Mammary epithelial cell (primary cell): ENCODE data around the gene AGAP1.

Experiments
- CTCF ChIP-seq, 2 donors: IDR thresholded peaks in 1 of 2; conservative IDR thresholded peaks in 1 of 2; 2 replicates each; pipeline ENCODE4 v1.5.1; 2011 to 2012; ENCODE audit warnings: inconsistent platforms in 2 of 2, low read length in 2 of 2, mild to moderate bottlenecking in 2 of 2, control low read depth in 1 of 2, low read depth in 1 of 2; ENCODE audit not compliant: insufficient read depth in 1 of 2; ENCODE audit errors: extremely low read depth in 1 of 2
- EZH2 ChIP-seq: IDR thresholded peaks from 2 replicates; pipeline ENCODE4 v1.6.1; 2012; ENCODE audit warnings: low read length, inconsistent platforms, borderline replicate concordance

DNA sequence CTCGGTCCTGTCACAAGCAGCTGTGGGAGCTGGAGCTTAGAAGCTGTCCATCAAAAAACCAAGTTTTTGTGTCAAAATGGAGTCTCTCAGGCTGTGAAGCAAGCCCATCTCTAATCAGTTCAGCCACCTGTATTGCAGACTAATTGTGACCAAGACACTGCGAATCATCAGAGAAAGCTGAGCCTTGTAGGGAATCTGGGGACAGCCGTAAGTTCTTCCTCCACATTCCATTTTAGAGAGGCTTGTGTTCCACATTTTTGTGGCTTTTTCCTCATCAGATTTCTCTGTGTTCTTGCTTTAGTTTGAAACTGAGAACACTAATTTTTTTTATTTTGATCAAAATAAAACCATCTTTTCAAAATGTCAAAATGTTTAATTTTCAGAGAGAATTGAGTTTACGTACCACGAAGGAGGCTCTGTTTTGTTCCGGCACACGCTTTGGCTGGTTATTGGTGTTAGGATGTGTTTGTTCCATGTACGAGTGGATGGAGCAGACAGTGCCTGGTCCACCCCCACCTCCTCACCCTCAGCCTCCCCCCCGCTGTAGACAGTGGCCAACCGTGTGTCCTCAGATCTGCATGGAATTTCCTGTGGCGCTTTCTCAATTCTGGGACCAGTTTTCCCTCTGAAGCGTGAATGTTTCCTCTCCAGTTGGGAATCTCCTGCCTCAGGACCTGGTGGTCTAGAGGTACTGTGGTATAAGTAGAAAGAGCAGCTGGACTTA lies 140.8 kb downstream of the AGAP1 start:
- no peak for TF ChIP-seq CTCF (conservative IDR thresholded peaks at IDR 0.05 in 1 of 2, IDR thresholded peaks at IDR 0.05 in 1 of 2; ENCODE audit: extremely low read depth in 1 of 2, insufficient read depth in 1 of 2, low read depth in 1 of 2, low read length in 2 of 2)
- TF ChIP-seq EZH2, result no peak
